Endodermal cell (in vitro differentiated cells): Measurements from ENCODE around the gene TEC. TPM values are rescaled to one million over a fixed set of nuclear protein-coding genes. Genes with fewer than 3 reads are reported as not detected.

Experiments
- DNase-seq: peaks from one replicate; pipeline ENCODE4 v3.0.0-alpha.2; 2017
- H3K27ac ChIP-seq: 2 replicates; pipeline ENCODE4 v1.5.1; 2013; ENCODE audit warnings: mild to moderate bottlenecking, low read depth, low read length, moderate library complexity
- H3K27me3 ChIP-seq: 2 replicates; pipeline ENCODE4 v1.6.1; 2013; ENCODE audit warnings: mild to moderate bottlenecking, low read length, moderate library complexity; ENCODE audit not compliant: insufficient read depth, control insufficient read depth, poor library complexity, severe bottlenecking
- H3K36me3 ChIP-seq: 2 replicates; pipeline ENCODE4 v1.7.0; 2013; ENCODE audit warnings: mild to moderate bottlenecking, low read length, moderate library complexity; ENCODE audit not compliant: control insufficient read depth, insufficient read depth
- H3K4me1 ChIP-seq: one replicate; pipeline ENCODE4 v1.7.0; 2013; ENCODE audit warnings: low read length; ENCODE audit not compliant: control insufficient read depth, insufficient read depth
- H3K4me3 ChIP-seq: 2 replicates; pipeline ENCODE4 v1.5.1; 2013; ENCODE audit warnings: mild to moderate bottlenecking, low read length, moderate library complexity
- H3K9ac ChIP-seq: 2 replicates; pipeline ENCODE4 v1.6.1; 2013; ENCODE audit warnings: mild to moderate bottlenecking, low read length, moderate library complexity; ENCODE audit not compliant: poor library complexity, severe bottlenecking; ENCODE audit errors: extremely low read depth
- H3K9me3 ChIP-seq: 2 replicates; pipeline ENCODE4 v1.6.1; 2013; ENCODE audit warnings: mild to moderate bottlenecking, low read length, moderate library complexity; ENCODE audit not compliant: control insufficient read depth
- H3K27ac Mint-ChIP-seq: 2 replicates; pipeline ENCODE4 v1.8.0; 2020; ENCODE audit warnings: mixed read lengths
- H3K27me3 Mint-ChIP-seq: 2 replicates; pipeline ENCODE4 v1.8.0; 2021; ENCODE audit warnings: mild to moderate bottlenecking, mixed read lengths; ENCODE audit not compliant: insufficient read depth
- H3K36me3 Mint-ChIP-seq: 2 replicates; pipeline ENCODE4 v1.8.0; 2020; ENCODE audit warnings: low read depth, mixed read lengths
- H3K4me1 Mint-ChIP-seq: 2 replicates; pipeline ENCODE4 v1.8.0; 2020; ENCODE audit warnings: mixed read lengths
- H3K4me3 Mint-ChIP-seq: 2 replicates; pipeline ENCODE4 v1.8.0; 2020; ENCODE audit warnings: mild to moderate bottlenecking, moderate library complexity, mixed read lengths
- H3K9me3 Mint-ChIP-seq: 2 replicates; pipeline ENCODE4 v1.8.0; 2020; ENCODE audit warnings: mild to moderate bottlenecking, mixed read lengths
- CTCF ChIP-seq: fragments of 200-600 bp; sonication (generic); conservative IDR thresholded peaks from 2 replicates; pipeline ENCODE4 v1.5.0; 2021; ENCODE audit warnings: antibody characterized with exemption, mild to moderate bottlenecking
- WGBS, 2 experiments: methylation state at CpG; one replicate each; pipeline versions ENCODE4 v1.1.5 to v1.1.7; 2013; ENCODE audit warnings: missing lambda C conversion rate in 2 of 2, mixed read lengths in 1 of 2; ENCODE audit not compliant: insufficient coverage in 1 of 2, insufficient read length in 1 of 2; 5-methylcytosine and 5-hydroxymethylcytosine counted together
- total RNA-seq, 2 donors: library from RNA; stranded (reverse); fragmentation: NEBNext Ultra II Directional in 1 of 2; extraction: Animal tissue kit (Norgen Biotek cat#: 25700) in 1 of 2; gene quantifications; 2 replicates in 1 of 2; 3 replicates in 1 of 2; pipeline ENCODE4 v1.2.1, GENCODE V29; 2021

The TEC gene
- total RNA-seq, 2 donors from 2014 or later = 3.8 to 5.4 TPM

GRCh38 chr4:48249378-48249777 is 20.3 kb downstream of the TEC start:
- no peaks in the 10 kb centered on the region for H3K4me1 Mint-ChIP-seq
- Histone ChIP-seq H3K9ac (no peak overlapping the region), H3K4me3 (no peak overlapping the region), H3K27me3 (no peaks in the 10 kb centered on the region), H3K36me3 (no peaks in the 10 kb centered on the region), H3K4me1 (no peaks in the 10 kb centered on the region), H3K27ac (no peak overlapping the region), H3K9me3 (peaks cover 5% of the 10 kb centered on the region)
- DNase-seq = no peak
- peaks cover 6% of the 10 kb centered on the region for H3K9me3 Mint-ChIP-seq
- no peak overlapping the region for H3K27ac Mint-ChIP-seq
- no peak for TF ChIP-seq CTCF
- no peak overlapping the region for H3K4me3 Mint-ChIP-seq
- no peaks in the 10 kb centered on the region for H3K27me3 Mint-ChIP-seq
- H3K36me3 Mint-ChIP-seq = no peaks in the 10 kb centered on the region
- 78 to 85% methylated on average over 1 of the region's 1 CpG for WGBS, 2 experiments

- 60 to 82% methylated on average over 1 of the region's 1 CpG for WGBS, 2 experiments
- no peak overlapping the region for H3K27ac Mint-ChIP-seq
- Histone ChIP-seq H3K4me3 (no peak overlapping the region), H3K27ac (no peak overlapping the region), H3K36me3 (no peaks in the 10 kb centered on the region), H3K27me3 (no peaks in the 10 kb centered on the region), H3K9me3 (peaks cover 5% of the 10 kb centered on the region), H3K9ac (no peak overlapping the region), H3K4me1 (no peaks in the 10 kb centered on the region)
- H3K4me3 Mint-ChIP-seq = no peak overlapping the region
- DNase-seq = no peak
- no peaks in the 10 kb centered on the region for H3K36me3 Mint-ChIP-seq
- no peaks in the 10 kb centered on the region for H3K27me3 Mint-ChIP-seq
- TF ChIP-seq CTCF = no peak
- H3K4me1 Mint-ChIP-seq = peaks cover 1% of the 10 kb centered on the region
- H3K9me3 Mint-ChIP-seq = peaks cover 6% of the 10 kb centered on the region
Measured at GRCh38 chr4:48248559-48248953, 21.1 kb downstream of the TEC start.

- Histone ChIP-seq H3K27me3 (no peaks in the 10 kb centered on the region), H3K4me3 (no peak overlapping the region), H3K36me3 (no peaks in the 10 kb centered on the region), H3K9me3 (peaks cover 5% of the 10 kb centered on the region), H3K9ac (no peak overlapping the region), H3K4me1 (no peaks in the 10 kb centered on the region), H3K27ac (no peak overlapping the region)
- Mint-ChIP-seq H3K36me3 (no peaks in the 10 kb centered on the region), H3K27me3 (no peaks in the 10 kb centered on the region), H3K27ac (no peak overlapping the region), H3K4me3 (no peak overlapping the region), H3K9me3 (peaks cover 6% of the 10 kb centered on the region), H3K4me1 (peaks cover 5% of the 10 kb centered on the region)
- no peak for TF ChIP-seq CTCF
- no peak for DNase-seq
- WGBS, 2 experiments = 90 to 94% methylated on average over 5 of the region's 5 CpGs
Measured at GRCh38 chr4:48247878-48248558, 21.6 kb downstream of the TEC start.
